GM18508 (cell line): Measurements from ENCODE around the gene PSME3.

ENCODE experiments used
- ATAC-seq: cut with Tn5 transposase; IDR thresholded peaks from one replicate; pipeline ENCODE4 v1.9.1; 2021; ENCODE audit warnings: moderate number of reproducible peaks; ENCODE audit not compliant: insufficient read depth, unreplicated experiment

Gene PSME3

DNA sequence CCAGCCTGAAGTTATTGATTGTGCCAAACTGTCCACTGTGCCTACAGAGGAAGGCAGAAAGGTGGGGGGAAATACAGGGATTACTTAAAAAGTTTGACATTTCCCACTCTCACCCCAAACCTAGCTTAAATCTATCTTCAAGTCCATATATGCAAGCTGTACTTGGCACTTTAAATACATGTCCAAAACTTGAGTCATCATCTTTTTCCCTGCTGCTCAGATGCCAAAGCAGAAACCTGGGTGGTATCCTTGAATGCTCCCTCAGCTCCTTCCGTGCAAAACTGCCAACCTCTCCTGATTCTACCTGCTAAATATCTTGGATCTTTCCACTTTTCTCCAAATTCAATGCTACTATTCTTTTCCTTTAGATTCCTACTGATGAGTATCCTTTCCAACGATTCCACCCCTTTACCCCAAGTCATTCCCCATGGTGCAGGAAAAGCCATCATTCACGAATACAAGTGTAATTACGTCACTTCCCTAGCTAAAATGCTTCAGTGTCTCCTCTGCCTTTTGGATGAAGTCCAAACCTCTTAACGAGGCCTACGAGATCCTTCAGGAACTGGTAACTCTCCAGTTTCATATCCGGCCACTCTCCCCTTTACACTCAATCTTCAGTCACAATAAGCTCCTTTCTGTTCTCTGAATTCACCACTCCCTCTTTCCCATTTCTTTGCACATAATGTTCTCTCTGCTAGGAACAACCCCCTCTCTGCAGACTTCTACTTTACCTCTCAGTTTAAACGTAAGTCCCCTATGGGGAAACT is 18.4 kb upstream of the PSME3 start:
- no peak for ATAC-seq

DNA sequence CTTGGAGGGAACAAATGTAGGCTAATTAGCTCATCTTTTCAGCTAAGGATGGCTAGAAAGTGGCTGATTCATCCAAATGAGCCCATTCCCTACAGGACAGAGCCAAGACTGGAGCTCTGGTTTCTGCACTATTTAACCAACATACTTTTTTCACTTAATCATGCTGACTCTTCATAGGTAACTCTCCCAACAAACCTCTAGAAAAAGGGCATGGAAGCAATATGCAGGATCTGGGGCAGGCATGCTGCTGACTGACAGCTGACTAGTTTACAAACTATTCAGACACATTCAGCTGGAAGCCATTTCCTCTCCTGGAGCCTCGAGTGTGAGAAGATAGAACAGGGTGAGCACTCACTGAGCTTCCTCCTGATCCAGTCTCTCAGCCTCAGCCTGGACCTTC is 15.3 kb upstream of the PSME3 start:
- no peak for ATAC-seq

DNA sequence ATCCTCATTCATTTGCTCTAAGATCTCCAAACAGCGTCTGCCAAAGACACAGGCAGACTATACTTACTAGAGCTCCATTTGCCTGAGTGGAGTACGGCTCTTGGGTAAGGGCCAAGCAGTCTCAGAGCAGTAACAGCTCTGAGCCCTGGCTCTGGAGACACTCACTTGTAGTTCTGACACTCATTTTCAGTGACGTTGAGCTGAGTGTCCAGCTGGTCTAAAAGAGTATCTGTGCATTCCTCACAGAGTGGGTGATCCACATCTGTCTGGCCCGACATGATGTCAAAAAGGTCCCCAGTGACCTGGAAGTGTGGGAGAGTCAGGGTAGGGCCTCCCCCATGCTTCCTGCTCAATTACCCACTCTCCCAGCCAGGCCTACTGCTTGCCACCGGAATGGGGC is 14.8 kb upstream of the PSME3 start:
- ATAC-seq = no peak

DNA sequence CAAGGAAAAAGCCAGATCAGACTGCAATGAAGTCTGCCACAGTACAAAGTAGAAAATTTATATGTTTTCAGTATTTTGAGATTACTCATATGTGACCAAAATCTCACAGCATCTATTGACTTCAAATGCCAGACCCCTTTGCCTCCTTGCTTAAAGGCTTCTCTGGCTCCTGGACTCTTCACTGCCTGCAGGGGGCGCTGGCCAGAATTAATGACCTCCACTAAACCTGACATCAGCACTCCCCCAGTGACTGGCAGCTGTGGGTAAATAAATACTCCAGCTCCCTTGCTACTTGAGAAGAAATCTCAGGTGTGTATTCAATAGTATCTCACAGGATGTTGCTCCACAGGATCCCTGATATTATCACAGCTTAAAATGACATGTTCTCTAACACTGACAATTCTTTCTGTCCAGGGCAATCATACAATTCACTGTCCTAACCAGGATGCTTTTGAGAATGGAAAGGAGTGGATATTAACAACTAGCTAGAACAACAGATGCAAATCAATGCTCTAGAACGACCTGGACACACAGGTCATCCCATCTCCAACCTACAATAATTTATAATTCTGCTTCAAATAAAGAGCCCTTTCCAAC is 13.2 kb upstream of the PSME3 start:
- ATAC-seq = no peak

DNA sequence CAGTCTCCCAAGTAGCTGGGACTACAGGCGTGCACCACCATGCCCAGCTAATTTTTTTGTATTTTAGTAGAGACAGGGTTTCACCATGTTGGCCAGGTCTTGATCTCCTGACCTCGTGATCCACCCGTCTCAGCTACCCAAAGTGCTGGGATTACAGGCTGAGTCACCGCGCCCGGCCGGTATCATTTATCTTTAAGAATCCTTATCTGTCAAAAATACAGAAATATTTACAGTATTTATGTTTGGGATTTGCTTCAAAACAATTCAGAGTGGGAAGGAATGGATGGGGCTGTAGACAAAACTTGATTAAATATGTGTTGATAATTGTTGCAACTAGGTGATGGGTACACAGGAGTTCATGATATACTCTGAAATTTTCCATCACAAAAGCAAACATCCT is 12.0 kb upstream of the PSME3 start:
- no peak for ATAC-seq

DNA sequence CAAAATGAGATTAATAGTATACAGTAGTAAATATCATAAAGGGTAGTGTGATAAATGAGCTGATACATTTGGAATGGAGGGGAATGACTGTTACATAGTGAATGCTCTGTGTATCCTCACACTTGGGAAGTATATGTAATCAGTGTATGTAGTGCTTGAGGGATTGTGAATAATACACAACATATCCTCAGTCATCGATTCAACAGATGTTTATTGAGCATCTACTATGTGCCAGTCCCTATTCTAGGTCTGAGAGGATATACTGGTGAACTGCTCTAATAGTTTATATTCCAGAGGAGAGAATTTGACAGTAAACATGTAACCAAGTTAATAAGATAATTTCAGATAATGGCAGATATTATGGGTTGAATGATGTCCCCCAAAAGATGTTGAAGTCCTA is 5.7 kb upstream of the PSME3 start:
- no peak for ATAC-seq

DNA sequence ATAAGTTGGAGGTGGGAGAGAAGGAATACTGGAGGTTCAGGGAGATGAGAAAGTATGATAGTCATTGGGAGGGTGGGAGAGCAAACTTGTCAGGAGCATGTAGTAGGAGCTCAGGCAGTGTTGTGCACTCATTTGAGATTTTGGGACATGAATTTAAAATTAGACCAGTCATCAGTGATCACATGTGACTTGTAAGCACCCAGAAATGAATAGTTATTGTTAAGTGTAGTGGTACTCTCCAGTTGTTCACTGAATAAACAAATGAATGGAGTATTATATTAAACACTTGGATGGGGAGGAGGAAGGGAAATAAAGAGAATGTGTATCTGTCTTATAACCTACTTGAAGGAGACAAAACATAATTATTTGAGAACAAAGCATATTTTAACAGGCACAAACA is 2.2 kb upstream of the PSME3 start:
- ATAC-seq = no peak

DNA sequence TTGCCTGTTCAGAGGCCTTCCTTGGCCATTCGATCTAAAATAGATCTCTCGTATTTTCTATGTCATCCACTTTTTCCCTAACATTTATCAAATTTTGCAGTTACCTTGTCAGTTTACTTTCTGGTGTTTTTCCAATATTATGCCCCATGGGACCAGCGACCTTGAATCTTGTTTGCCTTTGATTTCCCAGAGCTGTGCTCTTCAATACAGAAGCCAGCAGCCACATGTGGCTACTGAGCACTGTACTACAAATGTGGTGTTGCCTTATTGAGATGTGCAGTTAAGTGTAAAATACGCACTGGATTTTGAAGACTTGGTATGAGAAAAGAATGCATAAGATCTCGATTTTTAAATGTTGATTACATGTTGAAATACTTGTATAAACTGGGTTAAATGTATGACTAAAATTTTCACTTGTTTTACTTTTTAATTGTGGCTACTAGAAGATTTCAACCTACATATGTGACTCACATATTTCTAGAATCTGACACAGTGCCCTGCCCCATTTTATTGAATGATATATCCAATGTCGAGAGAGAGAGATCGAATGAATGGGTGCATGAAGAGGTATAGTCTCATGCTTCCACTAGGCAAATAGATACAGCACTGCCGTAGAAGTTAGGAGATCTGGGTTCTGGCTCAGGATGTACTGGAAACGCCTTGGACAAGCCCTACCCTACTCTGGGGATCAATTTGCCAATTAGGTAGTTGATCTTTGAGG is 824 bp upstream of the PSME3 start:
- no peak for ATAC-seq

DNA sequence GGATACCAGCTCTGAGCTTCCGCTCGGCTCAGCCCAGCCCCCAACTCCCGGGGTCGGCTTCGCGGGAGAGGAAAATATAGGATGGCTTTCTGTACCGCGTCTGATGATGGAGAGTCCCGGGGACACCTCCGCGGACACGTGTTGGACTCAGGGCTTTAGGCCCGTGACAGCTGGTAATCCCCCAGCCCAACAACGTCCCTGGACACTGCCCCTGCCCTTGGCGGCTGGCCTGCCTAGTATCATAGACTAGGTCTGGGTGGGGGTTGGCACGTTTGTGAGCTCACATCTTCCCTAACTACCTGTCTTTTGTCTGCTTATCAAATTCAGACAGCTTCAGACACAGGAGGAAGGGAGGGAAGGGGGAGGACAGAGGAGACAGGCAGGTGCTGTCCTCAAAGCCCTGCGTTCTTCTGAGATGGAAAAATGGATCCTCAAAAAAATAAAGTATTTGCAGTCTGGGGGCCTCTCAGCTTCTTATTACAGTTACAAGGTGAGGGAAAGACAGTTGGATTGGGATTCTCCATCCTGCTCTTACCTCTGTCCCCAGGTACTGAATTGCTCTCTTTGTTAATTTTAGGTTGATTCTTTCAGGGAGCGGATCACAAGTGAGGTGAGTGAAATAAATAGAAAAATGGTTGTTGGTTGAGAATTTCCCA is 698 bp downstream of the PSME3 start:
- ATAC-seq = no peak

DNA sequence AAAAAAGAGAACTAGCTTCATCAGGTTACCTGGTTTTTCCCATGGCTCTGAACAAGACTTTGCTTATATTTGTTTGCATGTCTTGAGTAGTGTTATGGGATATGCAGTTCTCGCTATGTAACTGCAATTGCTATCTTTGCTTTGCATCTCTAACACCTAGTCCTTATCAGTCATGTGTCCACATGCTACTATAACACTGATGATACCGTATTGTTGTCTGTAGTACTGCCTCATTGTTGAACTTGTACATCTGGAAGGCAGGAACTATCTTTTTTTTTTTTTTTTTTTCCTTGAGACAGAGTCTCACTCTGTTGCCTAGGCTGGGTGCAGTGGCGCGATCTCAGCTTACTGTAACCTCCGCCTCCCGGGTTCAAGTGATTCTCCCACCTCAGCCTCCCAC is 2.5 kb downstream of the PSME3 start:
- no peak for ATAC-seq

DNA sequence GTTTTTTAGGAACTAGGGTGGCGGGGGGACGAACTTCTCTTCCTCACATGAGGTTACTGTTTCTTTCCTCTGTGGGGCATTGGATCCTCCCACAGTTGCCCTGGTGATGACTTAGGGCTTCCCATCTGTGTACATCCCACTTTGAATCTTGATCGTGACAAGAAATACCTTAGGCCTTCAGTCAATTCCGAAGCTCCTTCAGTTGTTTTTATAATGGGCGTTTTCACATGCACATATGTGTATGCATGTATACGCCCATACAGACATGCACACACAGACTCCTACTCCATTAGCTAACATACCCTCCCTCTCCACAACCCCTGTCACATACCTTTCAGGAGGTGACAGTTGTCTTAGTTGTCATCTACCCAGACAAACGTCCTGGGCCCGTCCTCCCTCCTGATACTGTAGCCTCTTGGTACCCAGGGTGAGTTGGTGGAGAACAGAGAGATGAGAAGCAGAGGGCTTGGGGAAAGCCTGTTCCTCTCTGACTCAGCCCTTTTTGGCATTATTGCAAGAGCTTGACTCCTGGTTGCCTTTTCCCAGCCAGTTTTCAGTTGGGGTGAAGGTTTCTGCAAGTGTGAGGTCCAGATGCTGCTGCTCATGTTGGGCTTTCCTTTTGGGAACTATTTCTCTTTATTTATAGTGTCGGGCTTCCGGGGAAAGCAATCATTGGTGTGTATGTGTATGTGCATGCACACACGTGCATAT is 8.9 kb downstream of the PSME3 start:
- ATAC-seq = no peak

DNA sequence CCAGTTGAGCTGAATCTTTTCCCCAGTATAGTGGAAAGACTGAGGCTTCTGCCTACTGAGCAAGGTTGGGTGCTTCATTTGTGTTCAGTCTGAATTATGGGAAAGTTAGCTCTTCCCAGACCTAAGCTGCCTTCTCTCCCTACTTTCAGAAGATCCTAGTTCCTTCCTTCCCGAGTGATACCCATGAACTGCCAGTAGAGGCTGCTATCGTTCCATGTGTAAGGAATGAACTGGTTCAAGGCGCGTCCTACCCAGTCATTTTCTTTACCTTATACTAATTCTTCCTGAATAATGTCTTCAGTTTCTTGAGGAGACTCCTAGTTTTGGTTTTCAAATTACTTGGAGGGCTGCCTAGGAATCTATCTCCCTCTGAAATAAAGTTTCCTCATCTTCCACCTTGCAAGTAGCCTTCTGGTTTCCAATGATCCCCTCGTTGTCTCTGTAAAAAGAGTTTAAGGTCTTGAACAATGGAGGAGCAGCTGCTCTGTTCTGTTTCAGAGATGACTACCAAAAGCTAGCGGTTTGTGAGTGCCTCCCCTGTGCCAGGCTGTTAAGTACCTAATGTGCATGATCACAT is 10.2 kb downstream of the PSME3 start:
- no peak for ATAC-seq

DNA sequence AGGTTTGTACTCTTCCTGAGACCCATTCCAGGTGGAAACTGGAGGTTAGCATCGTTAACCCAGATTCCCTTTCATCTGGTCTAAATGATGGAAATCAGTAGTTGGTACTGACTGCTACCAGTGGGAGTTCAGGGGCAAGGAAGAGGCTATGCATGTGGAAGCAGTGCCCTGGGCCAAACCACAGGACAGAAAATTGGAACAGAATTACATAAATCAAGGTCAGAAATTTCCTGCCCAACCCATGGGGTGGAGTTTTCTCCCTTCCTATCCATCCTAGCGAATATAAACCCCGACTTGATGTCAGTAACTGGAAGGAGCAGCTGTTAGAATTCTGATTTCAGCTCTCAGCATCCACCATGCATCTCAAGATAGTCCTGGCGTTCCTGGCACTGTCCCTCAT is 11.1 kb downstream of the PSME3 start, which contains the start of gene AOC2:
Gene AOC2 (plus strand): TSS at position 310 of the 400 bp plus-strand sequence. CDS start 47 bp downstream, at position 357.
- ATAC-seq = no peak

DNA sequence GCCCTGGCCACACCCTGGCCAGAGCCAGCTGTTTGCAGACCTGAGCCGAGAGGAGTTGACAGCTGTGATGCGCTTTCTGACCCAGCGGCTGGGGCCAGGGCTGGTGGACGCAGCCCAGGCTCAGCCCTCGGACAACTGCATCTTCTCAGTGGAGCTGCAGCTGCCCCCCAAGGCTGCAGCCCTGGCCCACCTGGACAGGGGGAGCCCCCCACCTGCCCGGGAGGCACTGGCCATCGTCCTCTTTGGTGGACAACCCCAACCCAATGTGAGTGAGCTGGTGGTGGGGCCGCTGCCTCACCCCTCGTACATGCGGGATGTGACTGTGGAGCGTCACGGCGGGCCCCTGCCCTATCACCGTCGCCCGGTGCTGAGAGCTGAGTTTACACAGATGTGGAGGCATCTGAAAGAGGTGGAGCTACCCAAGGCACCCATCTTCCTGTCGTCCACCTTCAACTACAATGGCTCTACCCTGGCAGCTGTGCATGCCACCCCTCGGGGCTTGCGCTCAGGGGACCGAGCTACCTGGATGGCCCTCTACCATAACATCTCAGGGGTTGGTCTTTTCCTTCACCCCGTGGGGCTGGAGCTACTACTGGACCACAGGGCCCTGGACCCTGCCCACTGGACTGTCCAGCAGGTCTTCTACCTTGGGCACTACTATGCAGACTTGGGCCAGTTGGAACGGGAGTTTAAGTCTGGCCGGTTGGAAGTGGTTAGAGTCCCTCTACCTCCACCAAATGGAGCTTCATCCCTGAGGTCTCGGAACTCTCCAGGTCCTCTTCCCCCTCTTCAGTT is 11.8 kb downstream of the PSME3 start:
- no peak for ATAC-seq

DNA sequence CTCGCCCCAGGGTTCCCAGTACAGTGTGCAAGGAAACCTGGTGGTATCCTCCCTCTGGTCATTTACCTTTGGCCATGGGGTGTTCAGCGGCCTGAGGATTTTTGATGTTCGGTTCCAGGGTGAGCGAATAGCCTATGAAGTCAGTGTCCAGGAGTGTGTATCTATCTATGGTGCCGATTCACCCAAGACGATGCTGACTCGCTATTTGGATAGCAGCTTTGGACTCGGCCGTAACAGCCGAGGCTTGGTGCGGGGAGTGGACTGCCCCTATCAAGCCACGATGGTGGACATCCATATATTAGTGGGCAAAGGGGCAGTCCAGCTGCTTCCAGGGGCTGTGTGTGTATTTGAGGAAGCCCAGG is 12.3 kb downstream of the PSME3 start:
- no peak for ATAC-seq

DNA sequence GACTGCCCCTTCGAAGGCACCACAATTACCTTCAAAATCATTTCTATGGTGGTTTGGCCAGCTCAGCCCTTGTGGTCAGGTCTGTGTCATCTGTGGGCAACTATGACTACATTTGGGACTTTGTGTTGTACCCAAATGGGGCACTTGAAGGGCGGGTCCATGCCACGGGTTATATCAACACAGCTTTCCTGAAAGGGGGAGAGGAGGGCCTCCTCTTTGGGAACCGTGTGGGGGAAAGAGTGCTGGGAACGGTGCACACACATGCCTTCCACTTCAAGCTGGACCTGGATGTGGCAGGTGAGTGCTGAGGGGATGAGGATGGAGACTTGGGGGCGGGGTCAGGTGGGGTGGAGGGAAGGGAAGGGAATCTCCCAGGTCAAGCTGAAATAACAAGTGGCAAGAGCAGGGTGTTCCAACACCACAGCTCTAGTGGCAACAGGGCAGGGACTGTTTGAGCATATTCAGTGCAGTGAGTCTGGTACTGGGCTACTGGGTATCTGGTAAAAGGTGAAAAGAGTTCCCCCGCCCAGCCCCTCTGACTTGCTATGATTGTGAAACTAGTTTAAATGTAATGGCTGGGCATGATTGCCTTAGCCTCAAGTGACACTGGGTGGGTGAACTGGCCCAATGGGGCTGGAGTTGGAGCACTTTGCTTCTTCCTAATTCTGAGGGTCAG is 12.9 kb downstream of the PSME3 start:
- ATAC-seq = no peak

DNA sequence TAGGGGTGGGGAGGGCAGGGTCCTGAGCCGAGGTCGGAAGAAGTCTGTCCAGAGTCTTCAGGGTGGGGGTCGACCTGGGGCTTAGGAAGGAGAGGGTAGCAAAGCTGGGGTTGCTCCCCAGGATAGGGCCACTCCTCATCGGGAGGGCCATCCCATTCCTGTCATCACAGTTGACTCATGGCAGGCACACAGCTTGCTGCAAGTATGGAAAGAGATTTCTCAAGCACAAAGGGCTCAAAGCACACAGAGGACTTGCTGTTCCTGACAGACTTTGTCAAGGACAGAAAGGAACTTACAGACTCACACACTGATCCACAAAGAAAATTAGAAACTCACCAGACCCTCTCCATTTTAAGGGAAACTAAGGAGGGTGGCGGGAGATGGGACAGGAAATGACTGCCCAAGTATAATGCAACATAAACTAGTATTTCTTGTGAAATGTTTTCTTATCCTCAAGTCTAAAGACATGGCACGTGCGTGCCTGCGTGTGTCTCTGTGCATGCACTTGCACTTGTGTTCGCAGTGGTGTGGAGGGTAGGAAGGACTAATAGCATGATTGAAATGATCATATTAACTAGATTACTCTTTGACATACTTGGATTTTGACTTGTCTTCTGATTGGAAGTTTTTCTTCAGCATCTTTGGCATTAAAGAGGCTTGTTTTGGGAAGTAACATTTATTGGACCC is 13.5 kb downstream of the PSME3 start:
- no peak for ATAC-seq

DNA sequence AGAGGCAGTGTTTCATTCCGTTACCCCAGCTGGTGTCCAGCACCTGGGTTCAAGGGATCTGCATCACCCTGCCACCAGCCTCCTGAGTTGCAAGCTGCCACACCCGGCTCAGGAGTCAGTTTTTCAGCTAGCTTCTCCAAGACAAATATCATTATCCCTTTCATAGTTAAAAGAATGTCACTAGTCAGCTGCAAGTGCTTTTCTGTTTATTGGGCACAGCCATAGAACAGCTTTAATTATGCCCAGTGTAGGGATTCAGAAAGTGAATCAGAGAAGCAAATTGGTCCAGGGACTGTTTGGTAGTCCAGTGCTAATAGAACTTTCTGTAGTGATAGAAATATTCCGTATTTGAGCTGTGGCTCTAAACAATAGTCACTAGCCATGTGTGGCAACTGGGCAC is 14.9 kb downstream of the PSME3 start:
- ATAC-seq = no peak
